ENCODE results near the gene ZBTB47.

The ZBTB47 gene

DNA sequence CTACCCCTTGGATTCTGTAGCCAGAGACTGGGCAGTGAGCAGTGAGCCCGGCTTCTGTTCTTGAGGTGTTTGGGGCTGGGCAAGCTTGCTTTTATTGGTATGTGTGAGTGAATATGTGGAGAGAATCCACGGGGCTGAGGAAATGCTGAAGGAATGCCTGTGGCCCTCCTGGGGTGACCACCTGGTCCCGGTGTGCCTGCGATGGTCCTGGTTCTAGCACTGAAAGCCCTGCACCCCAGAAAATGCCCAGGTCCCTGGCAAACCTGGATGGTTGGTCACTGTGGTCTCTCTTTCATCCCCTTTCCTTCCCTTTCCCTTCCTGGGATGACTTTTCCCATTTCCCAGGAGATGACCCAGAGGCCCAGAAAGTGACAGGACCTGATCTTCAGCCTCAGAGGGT lies 4.2 kb downstream of the ZBTB47 start:
- TF ChIP-seq SIN3A (IDR thresholded peaks at IDR 0.05; ENCODE audit: borderline replicate concordance, insufficient read depth, low read length) (no peak), FOXP2 (optimal IDR thresholded peaks at IDR 0.05; ENCODE audit: borderline replicate concordance, extremely low read depth, extremely low read length, insufficient read depth) (no peak), POLR2AphosphoS5 (IDR thresholded peaks at IDR 0.05; ENCODE audit: low read depth, low read length) (no peak), TAF1 (IDR thresholded peaks at IDR 0.05; ENCODE audit: borderline replicate concordance, insufficient read depth, low read length) (no peak)
- TF ChIP-seq, protein P1, sequence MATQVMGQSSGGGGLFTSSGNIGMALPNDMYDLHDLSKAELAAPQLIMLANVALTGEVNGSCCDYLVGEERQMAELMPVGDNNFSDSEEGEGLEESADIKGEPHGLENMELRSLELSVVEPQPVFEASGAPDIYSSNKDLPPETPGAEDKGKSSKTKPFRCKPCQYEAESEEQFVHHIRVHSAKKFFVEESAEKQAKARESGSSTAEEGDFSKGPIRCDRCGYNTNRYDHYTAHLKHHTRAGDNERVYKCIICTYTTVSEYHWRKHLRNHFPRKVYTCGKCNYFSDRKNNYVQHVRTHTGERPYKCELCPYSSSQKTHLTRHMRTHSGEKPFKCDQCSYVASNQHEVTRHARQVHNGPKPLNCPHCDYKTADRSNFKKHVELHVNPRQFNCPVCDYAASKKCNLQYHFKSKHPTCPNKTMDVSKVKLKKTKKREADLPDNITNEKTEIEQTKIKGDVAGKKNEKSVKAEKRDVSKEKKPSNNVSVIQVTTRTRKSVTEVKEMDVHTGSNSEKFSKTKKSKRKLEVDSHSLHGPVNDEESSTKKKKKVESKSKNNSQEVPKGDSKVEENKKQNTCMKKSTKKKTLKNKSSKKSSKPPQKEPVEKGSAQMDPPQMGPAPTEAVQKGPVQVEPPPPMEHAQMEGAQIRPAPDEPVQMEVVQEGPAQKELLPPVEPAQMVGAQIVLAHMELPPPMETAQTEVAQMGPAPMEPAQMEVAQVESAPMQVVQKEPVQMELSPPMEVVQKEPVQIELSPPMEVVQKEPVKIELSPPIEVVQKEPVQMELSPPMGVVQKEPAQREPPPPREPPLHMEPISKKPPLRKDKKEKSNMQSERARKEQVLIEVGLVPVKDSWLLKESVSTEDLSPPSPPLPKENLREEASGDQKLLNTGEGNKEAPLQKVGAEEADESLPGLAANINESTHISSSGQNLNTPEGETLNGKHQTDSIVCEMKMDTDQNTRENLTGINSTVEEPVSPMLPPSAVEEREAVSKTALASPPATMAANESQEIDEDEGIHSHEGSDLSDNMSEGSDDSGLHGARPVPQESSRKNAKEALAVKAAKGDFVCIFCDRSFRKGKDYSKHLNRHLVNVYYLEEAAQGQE (IDR thresholded peaks at IDR 0.05; ENCODE audit: insufficient read depth in 1 of 2, low read depth in 2 of 2, low read length in 2 of 2) = no peak

DNA sequence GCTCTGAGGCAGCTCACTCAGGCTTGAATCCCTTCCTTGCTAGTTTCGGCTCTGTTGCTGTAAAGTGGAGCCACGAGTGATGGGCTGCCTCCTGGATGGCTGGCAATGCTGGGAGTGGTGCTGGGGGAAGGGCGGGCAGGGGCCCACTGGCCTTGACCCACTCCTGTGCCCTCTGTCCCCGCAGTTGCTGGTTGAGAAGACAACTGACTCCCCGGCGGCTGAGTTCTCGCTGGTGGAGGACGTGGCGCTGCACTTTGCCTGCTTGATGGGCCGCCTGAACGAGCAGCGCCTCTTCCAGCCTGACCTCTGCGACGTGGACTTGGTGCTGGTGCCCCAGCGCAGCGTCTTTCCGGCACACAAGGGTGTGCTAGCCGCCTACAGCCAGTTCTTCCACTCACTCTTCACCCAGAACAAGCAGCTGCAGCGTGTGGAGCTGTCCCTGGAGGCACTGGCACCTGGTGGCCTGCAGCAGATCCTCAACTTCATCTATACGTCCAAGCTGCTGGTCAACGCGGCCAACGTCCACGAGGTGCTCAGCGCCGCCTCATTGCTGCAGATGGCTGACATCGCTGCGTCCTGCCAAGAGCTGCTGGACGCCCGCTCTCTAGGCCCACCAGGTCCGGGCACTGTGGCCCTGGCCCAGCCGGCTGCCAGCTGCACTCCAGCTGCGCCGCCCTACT lies 4.7 kb downstream of the ZBTB47 start:
- no peak for TF ChIP-seq FOXP2 (optimal IDR thresholded peaks at IDR 0.05; ENCODE audit: borderline replicate concordance, extremely low read depth, extremely low read length, insufficient read depth)
- no peak for TF ChIP-seq TAF1 (IDR thresholded peaks at IDR 0.05; ENCODE audit: borderline replicate concordance, insufficient read depth, low read length)
- no peak for TF ChIP-seq POLR2AphosphoS5 (IDR thresholded peaks at IDR 0.05; ENCODE audit: low read depth, low read length)
- no peak for TF ChIP-seq SIN3A (IDR thresholded peaks at IDR 0.05; ENCODE audit: borderline replicate concordance, insufficient read depth, low read length)
- TF ChIP-seq, protein P1 (IDR thresholded peaks at IDR 0.05; ENCODE audit: insufficient read depth in 1 of 2, low read depth in 2 of 2, low read length in 2 of 2) = no peak

DNA sequence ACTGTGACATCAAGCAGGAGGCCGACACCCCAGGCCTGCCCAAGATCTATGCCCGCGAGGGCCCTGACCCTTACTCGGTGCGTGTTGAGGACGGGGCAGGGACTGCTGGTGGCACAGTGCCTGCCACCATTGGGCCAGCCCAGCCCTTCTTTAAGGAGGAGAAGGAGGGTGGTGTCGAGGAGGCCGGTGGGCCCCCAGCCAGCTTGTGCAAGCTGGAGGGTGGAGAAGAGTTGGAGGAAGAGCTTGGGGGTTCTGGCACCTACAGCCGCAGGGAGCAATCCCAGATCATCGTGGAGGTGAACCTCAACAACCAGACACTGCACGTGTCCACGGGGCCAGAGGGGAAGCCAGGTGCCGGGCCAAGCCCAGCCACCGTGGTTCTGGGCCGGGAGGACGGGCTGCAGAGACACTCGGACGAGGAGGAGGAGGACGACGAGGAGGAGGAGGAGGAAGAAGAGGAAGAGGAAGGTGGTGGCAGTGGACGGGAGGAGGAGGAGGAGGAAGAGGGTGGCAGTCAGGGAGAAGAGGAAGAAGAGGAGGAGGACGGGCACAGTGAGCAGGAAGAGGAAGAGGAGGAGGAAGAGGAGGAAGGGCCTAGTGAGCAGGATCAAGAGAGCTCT lies 5.4 kb downstream of the ZBTB47 start:
- TF ChIP-seq, protein P1 (IDR thresholded peaks at IDR 0.05; ENCODE audit: insufficient read depth in 1 of 2, low read depth in 2 of 2, low read length in 2 of 2) = no peak
- TF ChIP-seq TAF1 (IDR thresholded peaks at IDR 0.05; ENCODE audit: borderline replicate concordance, insufficient read depth, low read length) = no peak

DNA sequence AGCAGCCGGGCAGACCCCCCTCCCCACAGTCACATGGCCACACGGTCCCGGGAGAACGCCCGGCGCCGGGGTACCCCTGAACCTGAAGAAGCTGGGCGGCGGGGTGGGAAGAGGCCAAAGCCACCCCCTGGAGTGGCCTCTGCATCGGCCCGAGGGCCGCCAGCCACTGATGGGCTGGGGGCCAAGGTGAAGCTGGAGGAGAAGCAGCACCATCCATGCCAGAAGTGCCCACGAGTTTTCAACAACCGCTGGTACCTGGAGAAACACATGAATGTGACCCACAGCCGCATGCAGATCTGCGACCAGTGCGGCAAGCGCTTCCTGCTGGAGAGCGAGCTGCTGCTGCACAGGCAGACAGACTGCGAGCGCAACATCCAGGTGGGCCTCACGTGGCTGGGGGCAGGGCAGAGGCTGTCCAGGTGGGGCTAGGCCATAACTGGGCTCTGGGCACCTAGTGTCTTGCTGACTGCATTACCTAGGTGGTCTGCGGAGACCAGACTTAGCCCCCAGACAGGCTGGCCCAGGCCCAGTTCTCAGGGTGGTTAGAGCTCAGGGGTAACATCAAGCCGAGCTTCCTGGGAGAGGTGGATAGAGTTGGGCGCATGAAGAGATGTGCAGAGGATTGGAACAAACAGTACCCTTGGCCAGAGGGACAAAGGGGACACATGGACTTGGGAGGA lies 6.1 kb downstream of the ZBTB47 start:
- no peak for TF ChIP-seq SIN3A (IDR thresholded peaks at IDR 0.05; ENCODE audit: borderline replicate concordance, insufficient read depth, low read length)
- no peak for TF ChIP-seq FOXP2 (optimal IDR thresholded peaks at IDR 0.05; ENCODE audit: borderline replicate concordance, extremely low read depth, extremely low read length, insufficient read depth)
- no peak for TF ChIP-seq TAF1 (IDR thresholded peaks at IDR 0.05; ENCODE audit: borderline replicate concordance, insufficient read depth, low read length)
- TF ChIP-seq, protein P1 (IDR thresholded peaks at IDR 0.05; ENCODE audit: insufficient read depth in 1 of 2, low read depth in 2 of 2, low read length in 2 of 2) = no peak
- no peak for TF ChIP-seq POLR2AphosphoS5 (IDR thresholded peaks at IDR 0.05; ENCODE audit: low read depth, low read length)

All from PFSK-1 (cell line).